ENCODE measurements around the gene ZRANB3.

GRCh38 chr2:135186054-135186453 lies 345.0 kb downstream of the ZRANB3 start:
- no peak for TF ChIP-seq CTCF (IDR thresholded peaks at IDR 0.05; ENCODE audit: poor library complexity)
- no peak for TF ChIP-seq EZH2 (IDR thresholded peaks at IDR 0.05; ENCODE audit: borderline replicate concordance)
- no peak for TF ChIP-seq EZH2phosphoT487 (IDR thresholded peaks at IDR 0.05; ENCODE audit: low read depth, severe bottlenecking, unreplicated experiment)

Measured in hepatocyte (in vitro differentiated cells).